Testis (tissue), 3 donors: ENCODE data around the gene KLHL11. TPM values are rescaled to one million over a fixed set of nuclear protein-coding genes. Genes with fewer than 3 reads are reported as not detected.

Source experiments
- polyA plus RNA-seq: library from polyadenylated mRNA; stranded (reverse); fragments of 350-450 nt; fragmentation: Illumina TruSeq; extraction: RNeasy Lipid Tissue Mini Kit (QIAGEN cat#74804); gene quantifications from one replicate; pipeline ENCODE4 v1.2.3, GENCODE V29; 2014; ENCODE audit warnings: low read depth, low replicate concordance; ENCODE audit not compliant: insufficient read depth
- small RNA-seq, 2 donors: library from RNA; depleted of rRNA; stranded (forward); fragments of <200 nt; gene quantifications; one replicate each; pipeline ENCODE3, GENCODE V24; 2016
- total RNA-seq, 2 donors: library from RNA; depleted of rRNA; stranded (reverse); fragments of >200 nt; gene quantifications; one replicate each; pipeline ENCODE4 v1.2.3, GENCODE V29; 2016

The KLHL11 gene
- total and polyA plus RNA-seq, 3 donors from 2014 or later: 28.2 to 70.2 (median 61.3) TPM

Small RNA genes lying within 50 kb of the gene (small RNA-seq; reads per million reads assigned to genes)
- gene AC125257.2: 0 reads per million in 2 donors

Other genes starting within 250 kb of the KLHL11 start
- 10 to 100 TPM; 13.3 to 26.0 TPM for gene KRT17, start 240.8 kb downstream of the KLHL11 start, total RNA-seq
- gene KRT17, start 240.8 kb downstream of the KLHL11 start, polyA plus RNA-seq: 12.2 TPM
- gene EIF1, start 176.5 kb downstream of the KLHL11 start, total RNA-seq: 100 to 1,000 TPM; 274 to 338 TPM
- gene EIF1, start 176.5 kb downstream of the KLHL11 start, polyA plus RNA-seq: 1,078 TPM
- gene GAST, start 153.1 kb downstream of the KLHL11 start, total RNA-seq: not detected
- gene GAST, start 153.1 kb downstream of the KLHL11 start, polyA plus RNA-seq: not detected
- gene HAP1, start 130.8 kb downstream of the KLHL11 start, total RNA-seq: 1 to 10 TPM; 2.9 to 5.3 TPM
- gene HAP1, start 130.8 kb downstream of the KLHL11 start, polyA plus RNA-seq: 1.9 TPM
- gene JUP, start 78.7 kb downstream of the KLHL11 start, total RNA-seq: 10 to 100 TPM; 36.8 to 38.9 TPM
- 22.5 TPM for gene JUP, start 78.7 kb downstream of the KLHL11 start, polyA plus RNA-seq
- gene P3H4, start 53.5 kb downstream of the KLHL11 start, total RNA-seq: 10 to 100 TPM in 1 of 2 donors, 1 to 10 TPM in 1; 9.9 to 13.9 TPM
- 6.9 TPM for gene P3H4, start 53.5 kb downstream of the KLHL11 start, polyA plus RNA-seq
- 10 to 100 TPM; 31.4 to 36.5 TPM for gene FKBP10, start 52.4 kb downstream of the KLHL11 start, total RNA-seq
- 37.8 TPM for gene FKBP10, start 52.4 kb downstream of the KLHL11 start, polyA plus RNA-seq
- 10 to 100 TPM; 61.9 to 74.3 TPM for gene NT5C3B, start 29.2 kb downstream of the KLHL11 start, total RNA-seq
- gene NT5C3B, start 29.2 kb downstream of the KLHL11 start, polyA plus RNA-seq: 214 TPM
- 10 to 100 TPM; 31.8 to 76.3 TPM for gene KLHL10, start 27.6 kb downstream of the KLHL11 start, total RNA-seq
- gene KLHL10, start 27.6 kb downstream of the KLHL11 start, polyA plus RNA-seq: 130 TPM
- gene ACLY, start 53.5 kb upstream of the KLHL11 start, total RNA-seq: 10 to 100 TPM; 68.4 to 86.0 TPM
- 83.0 TPM for gene ACLY, start 53.5 kb upstream of the KLHL11 start, polyA plus RNA-seq
- gene ODAD4, start 65.2 kb upstream of the KLHL11 start, total RNA-seq: 10 to 100 TPM; 22.3 to 26.0 TPM
- 53.7 TPM for gene ODAD4, start 65.2 kb upstream of the KLHL11 start, polyA plus RNA-seq
- 10 to 100 TPM; 74.3 to 89.7 TPM for gene CNP, start 101.4 kb upstream of the KLHL11 start, total RNA-seq
- gene CNP, start 101.4 kb upstream of the KLHL11 start, polyA plus RNA-seq: 40.8 TPM
- 10 to 100 TPM; 81.1 to 86.2 TPM for gene DNAJC7, start 152.0 kb upstream of the KLHL11 start, total RNA-seq
- 94.3 TPM for gene DNAJC7, start 152.0 kb upstream of the KLHL11 start, polyA plus RNA-seq
- gene NKIRAS2, start 154.7 kb upstream of the KLHL11 start, total RNA-seq: 100 to 1,000 TPM in 1 of 2 donors, 10 to 100 TPM in 1; 85.1 to 103 TPM
- gene NKIRAS2, start 154.7 kb upstream of the KLHL11 start, polyA plus RNA-seq: 65.4 TPM
- gene C17orf113, start 185.2 kb upstream of the KLHL11 start, total RNA-seq: 10 to 100 TPM in 1 of 2 donors, 1 to 10 TPM in 1; 7.7 to 11.3 TPM
- 2.8 TPM for gene C17orf113, start 185.2 kb upstream of the KLHL11 start, polyA plus RNA-seq
- 10 to 100 TPM; 17.9 to 26.6 TPM for gene ZNF385C, start 233.1 kb upstream of the KLHL11 start, total RNA-seq
- 21.4 TPM for gene ZNF385C, start 233.1 kb upstream of the KLHL11 start, polyA plus RNA-seq
- gene DHX58, start 247.3 kb upstream of the KLHL11 start, total RNA-seq: 10 to 100 TPM; 35.9 to 51.1 TPM
- gene DHX58, start 247.3 kb upstream of the KLHL11 start, polyA plus RNA-seq: 56.3 TPM